ENCODE data around the gene USP5.

GRCh38 chr12:6818222-6818621, 33.7 kb upstream of the USP5 start:
- TF ChIP-seq POLR2AphosphoS5 (IDR thresholded peaks at IDR 0.05) (no peak), CTCF (IDR thresholded peaks at IDR 0.05; ENCODE audit: poor library complexity, severe bottlenecking) (no peak), EP300 (conservative IDR thresholded peaks at IDR 0.05; ENCODE audit: poor library complexity, severe bottlenecking) (no peak), MXI1 (conservative IDR thresholded peaks at IDR 0.05; ENCODE audit: poor library complexity, severe bottlenecking) (no peak)
